ENCODE data around the gene KRT79. TPM values are rescaled to one million over a fixed set of nuclear protein-coding genes. Genes with fewer than 3 reads are reported as not detected.
"Not testable (repeated sequence)": the region's sequence is repeated elsewhere in the genome, so short reads cannot be mapped to it uniquely, and the experiment has no call there.

The KRT79 gene
- total RNA-seq (under 1 TPM; 0.32 to 0.58 TPM), polyA plus RNA-seq (ENCODE audit: insufficient read length in 6 of 6) (not detected)
- long read RNA-seq, donor 1 = 0 reads
- long read RNA-seq, donor 2 = 0 reads
- long read RNA-seq, donor 3 = 0 reads
- long read RNA-seq, donor 4 = 0 reads
- long read RNA-seq, donor 5 = 0 reads
- long read RNA-seq, donor 6 = 0 reads
- long read RNA-seq, donor 7 = 0 reads
- long read RNA-seq, donor 8 = 0 reads
- long read RNA-seq, donor 9 = 0 reads
- long read RNA-seq, donor 10 = 0 reads
- long read RNA-seq, donor 11 = 0 reads
- long read RNA-seq, donor 12 = 0 reads

- peaks cover 0 to 63% of the 10 kb centered on the region in 2 donors for H3K27me3 ChIP-seq
- intact Hi-C loops (cut with DNase I) = no loop called here
- DNase-seq = no peak
- ATAC-seq = no peak
- TF ChIP-seq CTCF (IDR thresholded peaks at IDR 0.05) = no peak
- no peak within 1 kb of the TSS for H3K27ac ChIP-seq
- no peaks in the 10 kb centered on the region for H3K36me3 ChIP-seq
- no peaks in the 10 kb centered on the region for H3K9me3 ChIP-seq
- H3K4me1 ChIP-seq = no peaks in the 10 kb centered on the region
- H3K4me3 ChIP-seq = no peak within 1 kb of the TSS
Measured at GRCh38 chr12:52833922-52834726, at the start of gene KRT79. KRT79 (minus strand) TSS chr12:52834311; CDS start chr12:52834260, 51 bp downstream.

- not testable (repeated sequence) for H3K9me3 ChIP-seq, H3K36me3 ChIP-seq, ATAC-seq, H3K4me3 ChIP-seq, DNase-seq, H3K27ac ChIP-seq
- intact Hi-C loops (cut with DNase I) = loop anchor here in 1 of 2 donors (10.0 kb wide), 1 partner anchor 726 kb away; no protein-coding TSS in a partner anchor
- peaks cover 3 to 18% of the 10 kb centered on the region in 2 donors for H3K4me1 ChIP-seq
- peaks cover 0 to 33% of the 10 kb centered on the region in 2 donors for H3K27me3 ChIP-seq
Measured at GRCh38 chr12:52880499-52880898, 46.4 kb upstream of the KRT79 start.

GRCh38 chr12:52879394-52880351, 45.6 kb upstream of the KRT79 start:
- ATAC-seq (peak; percentile 94), DNase-seq (peak; percentile 75 to 92 (median 82))
- intact Hi-C loops (cut with DNase I) = loop anchor here in 1 of 2 donors (5.0 to 10.0 kb wide), 2 partner anchors 297 to 725 kb away; no protein-coding TSS in a partner anchor
- peak; percentile 46 to 76 for TF ChIP-seq CTCF (IDR thresholded peaks at IDR 0.05)
- Histone ChIP-seq H3K4me3 (peak overlapping the region in 1 of 2 donors; percentile 20), H3K27ac (no peak overlapping the region), H3K9me3 (no peaks in the 10 kb centered on the region), H3K36me3 (no peaks in the 10 kb centered on the region), H3K27me3 (peaks cover 0 to 33% of the 10 kb centered on the region in 2 donors), H3K4me1 (peaks cover 6 to 23% of the 10 kb centered on the region in 2 donors)

- ATAC-seq = no peak
- H3K27ac ChIP-seq = no peak overlapping the region
- H3K36me3 ChIP-seq = no peaks in the 10 kb centered on the region
- peaks cover 0 to 38% of the 10 kb centered on the region in 2 donors for H3K27me3 ChIP-seq
- TF ChIP-seq CTCF (IDR thresholded peaks at IDR 0.05) = no peak
- H3K9me3 ChIP-seq = no peaks in the 10 kb centered on the region
- intact Hi-C loops (cut with DNase I) = loop anchor here in 1 of 2 donors (5.0 kb wide), 1 partner anchor 296 kb away; no protein-coding TSS in a partner anchor
- DNase-seq = no peak
- H3K4me1 ChIP-seq = peaks cover 13 to 27% of the 10 kb centered on the region in 2 donors
- no peak overlapping the region for H3K4me3 ChIP-seq
Measured at GRCh38 chr12:52878507-52879393, 44.6 kb upstream of the KRT79 start.
